AG04449 (cell line): ENCODE measurements around the gene UBE2L3.
A peak's percentile ranks its signal among the peaks of the same experiment; 100 is the strongest.

Experiments
- CTCF ChIA-PET: fragments of 350-600 bp; formaldehyde crosslinking; extraction: SDS; loops from one replicate; lab custom pipeline; 2021; ENCODE audit warnings: antibody characterized with exemption; lab: Yijun Ruan, JAX
- POLR2A ChIA-PET: fragments of 400-600, 350-600 bp; formaldehyde crosslinking; extraction: SDS; loops from one replicate; lab custom pipeline; 2020; ENCODE audit warnings: antibody characterized with exemption, inconsistent platforms; lab: Yijun Ruan, JAX
- DNase-seq: peaks from one replicate; pipeline ENCODE4 v3.0.0-alpha.2; 2010; ENCODE audit warnings: low read depth, low spot score
- H3K4me3 ChIP-seq: 2 replicates; pipeline ENCODE4 v1.5.1; 2011; ENCODE audit warnings: low read depth, mild to moderate bottlenecking, control low read depth, low read length
- CTCF ChIP-seq: IDR thresholded peaks from one replicate; pipeline ENCODE4 v1.5.1; 2011; ENCODE audit warnings: mild to moderate bottlenecking, moderate library complexity, low read length, control low read depth, inconsistent platforms; ENCODE audit not compliant: insufficient read depth; ENCODE audit errors: missing control alignments

The UBE2L3 gene

GRCh38 chr22:21626073-21626734 lies 58.7 kb downstream of the UBE2L3 start:
- POLR2A ChIA-PET: interaction anchor here (1.2 kb wide), 1 partner anchor 12 kb away, joined by 3 read pairs; no protein-coding TSS in a partner anchor
- no peak overlapping the region for H3K4me3 ChIP-seq
- TF ChIP-seq CTCF: no peak
- CTCF ChIA-PET: interaction anchor here (12.1 kb wide), 1 partner anchor 18 kb away, joined by 158 read pairs; the partner anchor contains the start of gene SDF2L1
- DNase-seq: no peak

DNA sequence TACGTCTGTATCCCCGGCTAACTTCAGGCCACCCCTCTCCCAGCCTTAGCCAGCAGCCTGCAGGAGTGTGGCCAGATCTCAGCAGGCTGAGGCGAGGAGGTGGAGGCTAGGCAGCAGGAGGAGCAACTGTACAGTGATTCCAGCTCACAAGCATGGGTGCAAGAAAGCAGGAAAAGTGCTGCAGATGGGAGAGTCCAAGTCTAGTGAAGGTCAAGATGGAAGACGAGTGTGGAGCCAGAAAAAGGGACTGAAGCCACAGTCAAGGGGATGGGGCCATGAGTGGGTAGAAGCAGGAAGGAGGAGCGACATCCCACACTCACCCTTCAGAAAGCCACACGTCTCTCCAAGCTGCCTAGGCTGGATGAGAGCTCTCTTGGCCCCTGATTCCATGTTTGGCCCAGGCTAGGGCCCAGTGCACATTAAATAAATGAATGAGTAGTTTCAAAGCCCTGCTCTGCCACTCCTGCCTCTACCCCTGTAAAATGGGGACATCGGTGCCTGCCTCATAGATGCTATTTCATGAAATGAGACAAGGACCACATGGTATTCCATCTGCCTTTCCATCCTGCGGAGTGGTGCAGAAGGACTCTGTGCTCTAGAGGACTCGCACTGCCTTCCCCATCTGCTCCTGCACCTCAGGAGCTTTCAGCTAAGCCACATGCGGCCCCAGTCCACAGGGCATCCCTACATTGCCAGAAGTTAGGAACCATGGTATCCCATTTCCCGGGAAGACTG lies 59.4 kb downstream of the UBE2L3 start:
- ChIA-PET CTCF (interaction anchor here (12.1 kb wide), 1 partner anchor 17 kb away, joined by 158 read pairs; the partner anchor contains the start of gene SDF2L1), POLR2A (interaction anchor here (1.2 kb wide), 1 partner anchor 13 kb away, joined by 3 read pairs; no protein-coding TSS in a partner anchor)
- H3K4me3 ChIP-seq: no peak overlapping the region
- no peak for DNase-seq
- no peak for TF ChIP-seq CTCF

DNA sequence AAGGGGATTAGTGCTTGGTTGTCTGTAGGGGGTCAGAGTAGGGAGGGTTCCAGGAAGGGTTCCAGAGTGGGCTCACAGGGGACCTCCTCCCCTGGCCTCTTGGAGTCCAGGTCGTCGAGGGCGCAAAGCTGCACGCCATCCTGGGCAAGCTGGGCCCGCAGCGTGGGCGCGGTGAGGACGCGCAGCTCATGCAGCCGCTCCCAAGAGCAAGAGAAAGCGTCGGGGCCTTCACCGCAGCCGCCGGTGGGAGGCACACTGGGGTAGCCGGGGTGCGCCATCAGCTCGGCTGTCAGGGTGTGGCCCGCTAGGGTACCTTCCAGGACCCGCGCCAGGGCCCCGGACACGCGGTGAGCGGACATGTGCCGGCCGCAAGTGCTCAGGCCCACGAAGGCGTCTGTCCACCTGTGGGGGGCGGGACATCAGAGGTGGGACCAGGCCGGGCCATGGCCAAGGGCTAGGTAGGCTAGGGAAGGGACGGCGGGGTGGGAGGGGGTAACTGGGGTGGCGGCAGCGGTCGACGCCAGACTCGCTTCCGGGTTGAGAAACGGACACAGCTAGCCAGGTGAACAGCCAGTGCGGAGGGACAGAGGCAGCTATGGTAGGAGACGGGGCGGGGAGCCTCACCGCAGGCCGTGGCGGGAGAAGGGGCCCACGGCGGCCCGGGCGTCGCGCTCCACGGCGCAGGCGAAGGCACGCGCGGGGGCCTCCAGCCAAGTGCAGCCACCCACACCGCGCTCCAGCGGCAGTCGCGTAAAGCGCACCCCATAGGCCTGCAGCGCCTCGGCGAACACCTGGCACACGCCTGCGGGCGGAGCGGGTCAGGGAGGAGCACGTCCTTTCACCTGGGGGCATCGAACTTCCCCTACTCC lies 61.1 kb downstream of the UBE2L3 start:
- TF ChIP-seq CTCF: no peak
- peak overlapping the region; percentile 94 for H3K4me3 ChIP-seq
- CTCF ChIA-PET: interaction anchor here (0.9 to 12.1 kb wide), 15 partner anchors 9 to 63 kb away, joined by 3 to 158 read pairs (median 8); partner anchors contain the start of gene SDF2L1
- no peak for DNase-seq
- POLR2A ChIA-PET: interaction anchor here (1.5 kb wide), 1 partner anchor 13 kb away, joined by 5 read pairs; the partner anchor contains the start of gene SDF2L1

DNA sequence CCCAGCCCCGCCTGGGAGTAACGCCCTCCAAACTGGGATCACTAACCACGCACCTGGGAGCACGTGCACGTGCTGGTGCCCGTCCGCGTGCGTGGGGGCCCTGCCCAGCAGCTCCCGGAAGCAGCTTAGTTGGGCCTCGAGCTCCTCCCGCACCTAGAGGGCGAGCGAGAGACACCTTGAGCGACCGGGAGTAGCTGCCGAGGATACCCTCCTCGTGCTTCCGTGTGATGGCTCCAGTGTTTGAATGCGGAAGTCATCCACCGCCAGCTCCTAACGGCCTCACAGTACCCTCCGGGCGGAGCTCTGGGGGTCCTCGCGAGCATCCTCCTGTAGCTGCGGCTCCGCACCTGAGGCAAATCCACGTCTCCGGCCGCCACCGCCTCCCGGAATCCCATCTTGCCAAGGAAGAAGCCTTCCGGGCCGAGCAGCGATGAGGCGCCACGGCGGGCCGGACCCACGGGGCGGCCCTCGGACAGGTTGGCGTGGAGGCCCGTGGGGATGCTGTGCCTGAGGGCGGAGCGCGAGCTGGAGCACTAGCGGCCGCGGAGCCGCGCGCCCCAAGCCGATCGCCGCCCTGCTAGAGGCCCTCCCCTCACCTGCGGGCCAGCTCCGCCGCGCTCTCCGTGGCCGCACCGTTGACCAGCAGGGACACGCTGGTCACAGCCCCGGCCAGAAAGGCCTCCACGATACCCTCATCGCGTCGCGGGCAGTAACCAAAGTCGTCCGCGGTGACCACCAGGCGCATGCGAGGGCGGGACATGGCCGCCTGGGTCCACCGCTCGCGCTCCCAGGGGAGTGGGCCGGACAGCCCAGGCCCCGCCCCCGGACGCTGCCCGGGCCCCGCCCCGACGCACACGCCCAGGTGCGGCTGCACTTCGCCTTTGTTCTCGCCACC lies 62.0 kb downstream of the UBE2L3 start, which contains the start of gene YDJC:
Gene YDJC, minus strand, starts transcription at position 768 of the 895 bp plus-strand sequence. Its CDS starts 8 bp downstream, at position 760.
- DNase-seq: no peak
- TF ChIP-seq CTCF: peak; percentile 76
- ChIA-PET POLR2A (interaction anchor here (0.7 to 1.5 kb wide), 2 partner anchors 12 to 61 kb away, joined by 4 to 5 read pairs; partner anchors contain the start of gene SDF2L1), CTCF (interaction anchor here (0.8 to 12.1 kb wide), 15 partner anchors 10 to 64 kb away, joined by 3 to 158 read pairs (median 8); partner anchors contain the start of gene SDF2L1)
- H3K4me3 ChIP-seq: peak within 1 kb of the TSS; percentile 94

DNA sequence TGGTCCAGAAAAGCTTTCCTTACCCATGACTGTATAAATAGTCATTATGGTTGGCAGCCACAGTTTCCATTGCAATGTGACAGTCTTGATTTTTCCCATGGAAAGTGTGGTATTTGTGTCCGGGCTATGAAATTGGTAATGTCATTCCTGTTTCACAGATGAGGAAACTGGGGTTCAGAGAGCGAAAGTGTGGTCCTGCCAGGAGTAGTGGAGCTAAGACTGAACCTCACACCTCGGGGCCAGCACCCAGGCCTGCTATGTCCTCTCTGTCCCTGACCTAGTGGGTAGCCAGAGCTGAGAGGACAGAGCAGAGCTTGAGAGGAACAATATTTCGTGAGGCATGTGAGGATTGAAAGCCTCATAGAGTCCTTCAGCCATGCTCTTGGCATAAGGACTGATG lies 63.5 kb downstream of the UBE2L3 start:
- POLR2A ChIA-PET: no interaction called here

More for the DNA sequence above, 63.5 kb downstream of the UBE2L3 start:
- no peak overlapping the region for H3K4me3 ChIP-seq
- TF ChIP-seq CTCF: no peak
- CTCF ChIA-PET: interaction anchor here (0.7 to 12.1 kb wide), 13 partner anchors 8 to 62 kb away, joined by 3 to 158 read pairs (median 5); partner anchors contain the start of gene SDF2L1
- DNase-seq: no peak
